ENCODE measurements around the gene MDP1.
"Not testable (repeated sequence)": the region's sequence is repeated elsewhere in the genome, so short reads cannot be mapped to it uniquely, and the experiment has no call there.

The MDP1 gene

GRCh38 chr14:24246765-24247212, 30.9 kb upstream of the MDP1 start:
- ChIA-PET CTCF (interaction anchor here (0.6 to 1.7 kb wide), 6 partner anchors 10 to 130 kb away, joined by 3 to 7 read pairs (median 4); partner anchors contain the start of gene GMPR2), POLR2A (interaction anchor here (0.8 to 2.3 kb wide), 2 partner anchors 21 to 24 kb away, joined by 3 to 8 read pairs; partner anchors contain the start of gene RABGGTA)
- no peak for DNase-seq (ENCODE audit: extremely low spot score)
- TF ChIP-seq BHLHE40 (IDR thresholded peaks at IDR 0.05; ENCODE audit: borderline replicate concordance): no peak
- no peak for TF ChIP-seq LEF1 (IDR thresholded peaks at IDR 0.05; ENCODE audit: borderline replicate concordance)
- no peak for TF ChIP-seq ARNT (IDR thresholded peaks at IDR 0.05)
- no peak for TF ChIP-seq FOXK2 (IDR thresholded peaks at IDR 0.05)
- no peak for TF ChIP-seq NFRKB (IDR thresholded peaks at IDR 0.05)
- no peak for TF ChIP-seq FOXA1 (IDR thresholded peaks at IDR 0.05)

DNA sequence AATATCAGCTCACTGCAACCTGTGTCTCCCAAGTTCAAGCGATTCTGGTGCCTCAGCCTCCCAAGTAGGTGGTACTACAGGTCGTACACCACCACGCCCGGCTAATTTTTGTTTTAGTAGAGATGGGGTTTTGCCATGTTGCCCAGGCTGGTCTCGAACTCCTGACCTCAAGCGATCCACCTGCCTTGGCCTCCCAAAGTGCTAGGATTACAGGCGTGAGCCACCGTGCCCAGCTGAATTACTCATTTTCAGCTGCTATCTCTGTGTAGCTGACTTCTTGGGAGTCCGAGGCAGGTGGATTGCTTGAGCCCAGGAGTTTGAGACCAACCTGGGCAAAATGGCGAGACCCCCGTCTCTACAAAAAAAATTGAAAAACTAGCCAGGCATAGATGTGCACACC, 29.5 kb upstream of the MDP1 start:
- DNase-seq (ENCODE audit: extremely low spot score): not testable (repeated sequence)
- CTCF ChIA-PET: interaction anchor here (1.7 to 4.2 kb wide), 2 partner anchors 52 to 62 kb away, joined by 6 to 51 read pairs; partner anchors contain the start of gene CIDEB
- POLR2A ChIA-PET: interaction anchor here (1.1 to 9.3 kb wide), 3 partner anchors 26 to 53 kb away, joined by 4 to 139 read pairs (median 8); partner anchors contain the start of genes DHRS1, NOP9 and RABGGTA

- POLR2A ChIA-PET: interaction anchor here (1.1 to 9.3 kb wide), 19 partner anchors 9 to 193 kb away, joined by 3 to 139 read pairs (median 7); partner anchors contain the start of genes CBLN3, CHMP4A, CIDEB and DHRS1
- DNase-seq (ENCODE audit: extremely low spot score): no peak
- TF ChIP-seq SP1 (IDR thresholded peaks at IDR 0.05): no peak
- no peak for TF ChIP-seq ELF4 (IDR thresholded peaks at IDR 0.05)
- TF ChIP-seq ZNF384 (IDR thresholded peaks at IDR 0.05): peak; percentile 77
- no peak for TF ChIP-seq LEF1 (IDR thresholded peaks at IDR 0.05; ENCODE audit: borderline replicate concordance)
- CTCF ChIA-PET: interaction anchor here (0.6 to 4.2 kb wide), 13 partner anchors 26 to 188 kb away, joined by 3 to 69 read pairs (median 4); partner anchors contain the start of genes CIDEB, DHRS1, NOP9 and RABGGTA
Measured at GRCh38 chr14:24243336-24243836, 27.5 kb upstream of the MDP1 start.

GRCh38 chr14:24241829-24242443, 26.1 kb upstream of the MDP1 start:
- ChIA-PET CTCF (interaction anchor here (0.6 to 4.2 kb wide), 13 partner anchors 19 to 190 kb away, joined by 3 to 69 read pairs (median 4); partner anchors contain the start of genes CIDEB, DHRS1, MDP1 and NOP9), POLR2A (interaction anchor here (0.7 to 9.3 kb wide), 39 partner anchors 9 to 200 kb away, joined by 3 to 139 read pairs (median 6); partner anchors contain the start of genes CBLN3, CHMP4A, CIDEB and DHRS1)
- peak; percentile 93 for DNase-seq (ENCODE audit: extremely low spot score)
- TF ChIP-seq SUZ12 (IDR thresholded peaks at IDR 0.05): no peak

- no peak for DNase-seq (ENCODE audit: extremely low spot score)
- CTCF ChIA-PET: interaction anchor here (0.6 kb wide), 1 partner anchor 54 kb away, joined by 3 read pairs; no protein-coding TSS in a partner anchor
- POLR2A ChIA-PET: interaction anchor here (1.0 to 9.3 kb wide), 3 partner anchors 12 to 58 kb away, joined by 3 to 139 read pairs (median 3); partner anchors contain the start of genes CHMP4A, DHRS1 and NOP9
- no peak for TF ChIP-seq ZNF384 (IDR thresholded peaks at IDR 0.05)
- TF ChIP-seq L3MBTL2 (conservative IDR thresholded peaks at IDR 0.05): no peak
- no peak for TF ChIP-seq CTBP1 (IDR thresholded peaks at IDR 0.05; ENCODE audit: borderline replicate concordance)
- TF ChIP-seq NFRKB (IDR thresholded peaks at IDR 0.05): no peak
- no peak for TF ChIP-seq SUZ12 (IDR thresholded peaks at IDR 0.05)
- no peak for TF ChIP-seq LEF1 (IDR thresholded peaks at IDR 0.05; ENCODE audit: borderline replicate concordance)
- TF ChIP-seq FOXA1 (IDR thresholded peaks at IDR 0.05): no peak
- TF ChIP-seq ELF4 (IDR thresholded peaks at IDR 0.05): no peak
- no peak for TF ChIP-seq FOXK2 (IDR thresholded peaks at IDR 0.05)
- TF ChIP-seq BHLHE40 (IDR thresholded peaks at IDR 0.05; ENCODE audit: borderline replicate concordance): no peak
Measured at GRCh38 chr14:24240110-24240918, 24.4 kb upstream of the MDP1 start.

DNA sequence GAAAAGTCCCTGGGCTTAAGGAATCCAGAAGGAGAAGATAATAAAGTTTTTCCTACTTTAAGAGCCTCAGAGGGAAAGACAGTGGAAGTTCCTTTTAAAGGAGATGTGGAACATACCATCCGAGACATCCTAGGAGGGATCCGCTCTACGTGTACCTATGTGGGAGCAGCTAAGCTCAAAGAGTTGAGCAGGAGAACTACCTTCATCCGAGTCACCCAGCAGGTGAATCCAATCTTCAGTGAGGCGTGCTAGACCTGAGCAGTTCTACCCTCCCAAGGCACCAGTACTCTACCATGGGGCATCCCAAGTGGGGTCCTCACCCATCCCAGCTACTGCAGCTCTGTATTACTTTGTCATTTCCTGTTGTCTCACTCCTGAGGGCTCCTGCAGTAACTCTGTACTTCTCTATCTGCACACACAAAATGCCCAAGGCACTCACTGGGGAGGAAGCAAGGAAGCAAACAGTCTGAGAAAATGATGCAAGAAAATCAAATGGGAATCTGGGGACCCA, 22.7 kb upstream of the MDP1 start:
- DNase-seq (ENCODE audit: extremely low spot score): no peak
- ChIA-PET POLR2A (interaction anchor here (2.6 to 9.3 kb wide), 2 partner anchors 32 to 60 kb away, joined by 9 to 139 read pairs; partner anchors contain the start of genes DHRS1, NOP9 and RABGGTA), CTCF (interaction anchor here (0.6 kb wide), 1 partner anchor 1140 kb away, joined by 3 read pairs; no protein-coding TSS in a partner anchor)
- TF ChIP-seq PKNOX1 (IDR thresholded peaks at IDR 0.05): no peak
- TF ChIP-seq CTBP1 (IDR thresholded peaks at IDR 0.05; ENCODE audit: borderline replicate concordance): no peak
- TF ChIP-seq FOXA1 (IDR thresholded peaks at IDR 0.05): no peak
- TF ChIP-seq L3MBTL2 (conservative IDR thresholded peaks at IDR 0.05): no peak
- TF ChIP-seq SUZ12 (IDR thresholded peaks at IDR 0.05): no peak
- no peak for TF ChIP-seq ARNT (IDR thresholded peaks at IDR 0.05)
- no peak for TF ChIP-seq LEF1 (IDR thresholded peaks at IDR 0.05; ENCODE audit: borderline replicate concordance)
- no peak for TF ChIP-seq HDGF (IDR thresholded peaks at IDR 0.05; ENCODE audit: borderline replicate concordance)
- no peak for TF ChIP-seq SP1 (IDR thresholded peaks at IDR 0.05)
- no peak for TF ChIP-seq FOXK2 (IDR thresholded peaks at IDR 0.05)
- TF ChIP-seq ELF4 (IDR thresholded peaks at IDR 0.05): no peak

- ChIA-PET CTCF (interaction anchor here (0.6 to 1.2 kb wide), 2 partner anchors 70 to 1140 kb away, joined by 3 read pairs; partner anchors contain the start of gene CIDEB), POLR2A (interaction anchor here (2.6 to 9.3 kb wide), 2 partner anchors 33 to 60 kb away, joined by 9 to 139 read pairs; partner anchors contain the start of genes DHRS1, NOP9 and RABGGTA)
Measured at GRCh38 chr14:24238123-24238522, 22.3 kb upstream of the MDP1 start.

More at GRCh38 chr14:24238123-24238522, 22.3 kb upstream of the MDP1 start:
- DNase-seq (ENCODE audit: extremely low spot score): no peak
- TF ChIP-seq FOXK2 (IDR thresholded peaks at IDR 0.05) (no peak), FOXA1 (IDR thresholded peaks at IDR 0.05) (no peak), ARNT (IDR thresholded peaks at IDR 0.05) (no peak), BHLHE40 (IDR thresholded peaks at IDR 0.05; ENCODE audit: borderline replicate concordance) (no peak), NFRKB (IDR thresholded peaks at IDR 0.05) (no peak), HDGF (IDR thresholded peaks at IDR 0.05; ENCODE audit: borderline replicate concordance) (no peak), SP1 (IDR thresholded peaks at IDR 0.05) (no peak), FOXM1 (IDR thresholded peaks at IDR 0.05; ENCODE audit: borderline replicate concordance) (no peak), ZNF384 (IDR thresholded peaks at IDR 0.05) (no peak), TARDBP (IDR thresholded peaks at IDR 0.05) (no peak), SUZ12 (IDR thresholded peaks at IDR 0.05) (no peak)

Data from HEK293T (cell line).